K562 (cell line): ENCODE data around the gene CNIH3. TPM values are rescaled to one million over a fixed set of nuclear protein-coding genes. Genes with fewer than 3 reads are reported as not detected.

Experiments used
- CBFA2T3 ChIP-seq: fragments of 450-650 bp; IDR thresholded peaks from 2 replicates; pipeline ENCODE4 v1.6.1; 2017
- HNRNPLL ChIP-seq: fragments of 200-400 bp; formaldehyde crosslinking; IDR thresholded peaks from 2 replicates; pipeline ENCODE4 v1.6.1; 2017; ENCODE audit warnings: low read length, low read depth, mild to moderate bottlenecking; ENCODE audit not compliant: poor library complexity, severe bottlenecking
- JUNB ChIP-seq: fragments of 450-650 bp; formaldehyde crosslinking; conservative IDR thresholded peaks from 2 replicates; pipeline ENCODE4 v1.4.0; 2020; ENCODE audit warnings: mild to moderate bottlenecking
- L3MBTL2 ChIP-seq: fragments of 450-650 bp; IDR thresholded peaks from 2 replicates; pipeline ENCODE4 v1.6.1; 2016; ENCODE audit warnings: mild to moderate bottlenecking, moderate library complexity
- NFIC ChIP-seq: fragments of 450-650 bp; IDR thresholded peaks from 2 replicates; pipeline ENCODE4 v1.6.1; 2017; ENCODE audit warnings: mild to moderate bottlenecking, inconsistent platforms
- ZBTB11 ChIP-seq, 3 experiments: fragments of 200-800 bp in 1 of 3; fragments of 250-450 bp in 1 of 3; fragments of 450-650 bp in 1 of 3; sonication (Bioruptor Pico) in 1 of 3; sonication (Bioruptor generic) in 1 of 3; formaldehyde crosslinking in 1 of 3; IDR thresholded peaks; 2 replicates each; pipeline versions ENCODE4 v1.6.1 to v1.8.0; 2016 to 2022; ENCODE audit warnings: mild to moderate bottlenecking in 2 of 3, missing genetic modification characterization in 2 of 3, missing compliant biosample characterization in 1 of 3, moderate library complexity in 1 of 3
- polyA plus RNA-seq, 8 experiments: library from polyadenylated mRNA; depleted of rRNA in 4 of 8; stranded (reverse) in 5 of 8; unstranded in 3 of 8; fragments of >200 nt; fragmentation: Nextera tagmentation in 2 of 8; fragmentation: Illumina TruSeq in 1 of 8; extraction: Ambion mirVana in 2 of 8; extraction: Trizol in 1 of 8; gene quantifications; 2 replicates each; pipeline versions ENCODE4 v1.2.1 to v1.2.3, GENCODE V29; 2011 to 2014; ENCODE audit warnings: inconsistent platforms in 1 of 8, missing spikeins in 1 of 8
- total RNA-seq, 7 experiments: library from RNA; depleted of rRNA in 6 of 7; stranded (reverse); fragments of >200 nt in 6 of 7; fragmentation: Illumina TruSeq in 2 of 7; extraction: Trizol in 2 of 7; gene quantifications; 2 replicates each; pipeline versions ENCODE4 v1.2.1 to v1.2.3, GENCODE V29; 2011 to 2021; ENCODE audit warnings: low replicate concordance in 1 of 7

Gene CNIH3
- total and polyA plus RNA-seq, 9 of the 15 experiments (the other 6 are each of a cell fraction or from before 2014, with no cell fraction given) = 0.14 to 1.8 (median 0.79) TPM

DNA sequence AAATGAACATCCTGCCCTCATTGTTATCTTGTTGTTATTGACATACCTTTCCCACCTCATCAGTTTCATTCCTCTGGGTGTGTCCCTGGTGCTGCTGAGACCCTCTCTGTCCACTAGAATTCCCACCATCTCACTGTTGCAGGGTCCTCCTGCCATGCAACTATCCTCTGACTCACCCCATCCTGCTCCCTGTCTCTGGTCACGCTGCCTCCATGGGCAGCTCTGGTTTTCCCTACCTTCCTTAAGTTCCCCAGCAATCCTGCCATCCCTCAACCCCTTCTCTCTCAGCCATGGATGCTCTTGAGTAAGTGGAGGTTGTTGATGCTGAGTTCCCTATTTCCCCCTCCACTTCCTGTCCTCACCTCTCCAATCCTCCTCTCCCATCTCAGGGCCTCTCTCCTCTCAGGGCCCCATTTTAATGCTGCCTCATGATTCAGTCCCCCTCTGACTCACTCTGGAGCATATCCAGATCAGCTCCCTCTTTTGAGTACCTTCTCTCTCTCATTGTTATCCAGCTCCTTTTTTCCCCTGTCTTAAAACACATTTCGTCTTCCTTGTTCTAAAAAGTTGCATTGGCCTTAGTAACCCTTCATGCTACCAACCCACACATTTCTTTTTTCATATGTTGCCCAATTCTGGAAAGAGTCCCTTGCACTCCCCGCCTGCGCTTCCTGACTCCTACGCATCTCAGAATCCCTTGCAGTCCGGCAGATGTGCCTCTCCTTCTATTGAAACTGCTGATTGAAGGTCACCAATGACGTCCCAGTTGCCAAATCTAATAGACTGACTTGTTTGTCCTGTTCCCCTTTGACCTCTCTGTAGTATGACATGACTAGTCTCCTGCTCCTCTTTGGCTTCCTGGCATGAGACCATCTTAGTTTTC is 92.0 kb downstream of the CNIH3 start (continued):
- TF ChIP-seq L3MBTL2 = no peak
- TF ChIP-seq HNRNPLL = no peak
- TF ChIP-seq ZBTB11 (CRISPR knock-in tag; IDR thresholded peaks at IDR 0.05) = peak in 1 of 3 experiments; percentile 71; a peak in 1 of 6 replicates
- TF ChIP-seq NFIC = 0 out of 2 replicates have a peak, but pooled peaks have one; percentile 5
- no peak for TF ChIP-seq JUNB (CRISPR knock-in tag)
- peak; percentile 11; the same call in 1 of the 2 replicates for TF ChIP-seq CBFA2T3
